Measurements from ENCODE around the gene ANKRD55.
"Not testable (repeated sequence)": the region's sequence is repeated elsewhere in the genome, so short reads cannot be mapped to it uniquely, and the experiment has no call there.

The ANKRD55 gene

DNA sequence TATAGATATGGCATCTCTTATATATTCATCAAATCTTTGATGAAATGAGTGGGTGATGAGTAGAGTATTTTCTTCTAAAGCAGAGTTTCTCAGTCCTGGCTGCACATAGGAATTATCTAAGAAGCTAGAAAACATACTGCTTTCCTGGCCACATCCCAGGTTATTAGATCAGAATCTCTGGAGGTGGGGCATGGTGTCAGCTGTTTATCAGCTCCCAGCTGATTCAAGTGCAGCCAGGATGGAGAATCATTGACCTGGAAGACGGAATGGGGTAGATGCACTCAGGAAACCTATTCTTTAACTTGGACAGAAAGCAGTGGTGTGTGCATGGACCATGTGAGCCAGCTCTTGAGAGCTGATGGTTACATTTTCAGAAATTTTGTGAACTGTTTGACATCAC is 130.2 kb downstream of the ANKRD55 start:
- ChIA-PET CTCF (interaction anchor here (0.9 kb wide), 1 partner anchor 21 kb away, joined by 3 read pairs; no protein-coding TSS in a partner anchor), POLR2A (no interaction called here)
- no peak overlapping the region for H3K4me3 ChIP-seq (ENCODE audit: low read depth, low read length)
- TF ChIP-seq, protein P1, sequence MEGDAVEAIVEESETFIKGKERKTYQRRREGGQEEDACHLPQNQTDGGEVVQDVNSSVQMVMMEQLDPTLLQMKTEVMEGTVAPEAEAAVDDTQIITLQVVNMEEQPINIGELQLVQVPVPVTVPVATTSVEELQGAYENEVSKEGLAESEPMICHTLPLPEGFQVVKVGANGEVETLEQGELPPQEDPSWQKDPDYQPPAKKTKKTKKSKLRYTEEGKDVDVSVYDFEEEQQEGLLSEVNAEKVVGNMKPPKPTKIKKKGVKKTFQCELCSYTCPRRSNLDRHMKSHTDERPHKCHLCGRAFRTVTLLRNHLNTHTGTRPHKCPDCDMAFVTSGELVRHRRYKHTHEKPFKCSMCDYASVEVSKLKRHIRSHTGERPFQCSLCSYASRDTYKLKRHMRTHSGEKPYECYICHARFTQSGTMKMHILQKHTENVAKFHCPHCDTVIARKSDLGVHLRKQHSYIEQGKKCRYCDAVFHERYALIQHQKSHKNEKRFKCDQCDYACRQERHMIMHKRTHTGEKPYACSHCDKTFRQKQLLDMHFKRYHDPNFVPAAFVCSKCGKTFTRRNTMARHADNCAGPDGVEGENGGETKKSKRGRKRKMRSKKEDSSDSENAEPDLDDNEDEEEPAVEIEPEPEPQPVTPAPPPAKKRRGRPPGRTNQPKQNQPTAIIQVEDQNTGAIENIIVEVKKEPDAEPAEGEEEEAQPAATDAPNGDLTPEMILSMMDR (IDR thresholded peaks at IDR 0.05; ENCODE audit: insufficient read depth, low read length, missing control alignments): no peak
- no peak for DNase-seq (ENCODE audit: low read depth, low spot score)

DNA sequence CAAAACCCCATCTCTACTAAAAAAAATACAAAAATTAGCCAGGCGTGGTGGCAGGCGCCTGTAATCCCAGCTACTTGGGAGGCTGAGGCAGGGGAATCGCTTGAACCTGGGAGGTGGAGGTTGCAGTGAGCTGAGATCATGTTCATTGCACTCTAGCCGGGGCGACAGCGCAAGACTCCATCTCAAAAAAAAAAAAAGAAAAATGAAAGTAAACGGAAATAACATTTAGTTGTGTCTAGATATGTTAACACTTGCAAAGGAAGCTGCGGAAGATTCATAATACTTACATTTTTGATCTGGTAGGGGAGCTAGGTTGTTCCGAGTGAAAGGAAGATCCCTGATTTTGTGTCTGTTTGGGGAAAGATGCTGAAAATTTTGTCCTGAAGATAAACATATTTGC is 130.9 kb downstream of the ANKRD55 start:
- CTCF ChIA-PET: interaction anchor here (0.9 kb wide), 1 partner anchor 21 kb away, joined by 3 read pairs; no protein-coding TSS in a partner anchor
- POLR2A ChIA-PET: not testable (repeated sequence)

DNA sequence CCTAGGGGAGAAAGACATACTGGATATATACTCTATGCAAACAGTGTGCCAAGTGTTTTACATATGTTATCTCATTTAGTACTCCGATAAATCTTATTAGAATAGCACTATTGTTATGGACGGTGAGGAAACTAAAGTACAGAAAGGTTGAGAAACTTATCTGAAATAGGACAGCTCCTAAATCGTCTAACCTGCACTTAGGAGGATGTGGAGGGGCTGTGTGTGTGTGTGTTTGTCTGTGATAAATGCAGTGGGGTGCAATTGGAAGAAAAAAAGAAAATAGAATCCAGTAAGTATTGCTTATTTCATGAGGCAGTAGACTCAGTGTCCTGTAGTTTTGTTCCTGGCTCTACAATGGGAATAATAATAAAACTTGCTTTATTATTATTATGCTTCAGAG is 131.9 kb downstream of the ANKRD55 start:
- TF ChIP-seq, protein P1 (IDR thresholded peaks at IDR 0.05; ENCODE audit: insufficient read depth, low read length, missing control alignments): no peak
- ChIA-PET CTCF (no interaction called here), POLR2A (no interaction called here)
- no peak for DNase-seq (ENCODE audit: low read depth, low spot score)
- H3K4me3 ChIP-seq (ENCODE audit: low read depth, low read length): no peak overlapping the region

More for the DNA sequence above, 130.9 kb downstream of the ANKRD55 start:
- not testable (repeated sequence) for DNase-seq (ENCODE audit: low read depth, low spot score); H3K4me3 ChIP-seq (ENCODE audit: low read depth, low read length)

GRCh38 chr5:56100439-56101176 is 132.5 kb downstream of the ANKRD55 start:
- CTCF ChIA-PET: no interaction called here
- TF ChIP-seq, protein P1 (IDR thresholded peaks at IDR 0.05; ENCODE audit: insufficient read depth, low read length, missing control alignments): no peak
- DNase-seq (ENCODE audit: low read depth, low spot score): no peak
- POLR2A ChIA-PET: no interaction called here
- no peak overlapping the region for H3K4me3 ChIP-seq (ENCODE audit: low read depth, low read length)

DNA sequence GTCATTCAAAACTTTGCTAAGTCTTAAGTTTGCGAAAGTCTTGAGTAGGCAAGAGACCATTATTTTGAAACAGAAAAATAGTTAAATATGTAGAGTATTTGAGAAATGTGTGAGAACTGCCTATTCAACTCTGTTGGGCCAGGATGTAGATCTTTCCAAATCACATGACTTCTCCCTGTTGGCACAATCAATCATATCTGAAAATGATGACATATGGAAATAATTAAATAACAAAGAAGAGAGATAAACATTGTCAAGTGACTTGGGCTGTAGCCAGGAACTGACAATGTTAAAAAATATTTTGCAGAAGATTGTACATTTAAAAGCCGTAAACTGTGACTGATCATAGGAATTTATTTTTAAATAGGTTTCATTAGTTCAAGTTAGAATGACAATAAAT is 133.8 kb downstream of the ANKRD55 start:
- CTCF ChIA-PET: no interaction called here
- POLR2A ChIA-PET: no interaction called here
- DNase-seq (ENCODE audit: low read depth, low spot score): peak; percentile 55
- no peak overlapping the region for H3K4me3 ChIP-seq (ENCODE audit: low read depth, low read length)
- TF ChIP-seq, protein P1 (IDR thresholded peaks at IDR 0.05; ENCODE audit: insufficient read depth, low read length, missing control alignments): no peak

DNA sequence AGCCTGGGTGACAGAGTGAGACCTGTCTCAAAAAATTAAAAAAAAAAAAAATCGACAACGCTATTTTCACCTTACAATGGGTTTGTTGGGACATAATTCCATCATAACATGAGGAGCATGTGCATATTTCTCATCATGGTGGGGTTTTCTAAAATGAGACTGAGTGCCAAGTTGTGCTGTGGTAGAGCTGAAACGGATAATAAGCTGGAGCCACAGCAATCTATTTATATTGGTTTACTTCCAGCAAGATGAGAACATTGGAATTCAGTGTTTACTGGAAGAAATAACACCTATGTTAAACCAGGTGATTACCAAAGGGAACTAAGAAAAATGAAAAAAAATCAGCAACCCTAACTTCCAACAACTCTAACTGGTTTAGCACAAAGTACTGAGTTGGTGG is 136.1 kb downstream of the ANKRD55 start:
- TF ChIP-seq, protein P1 (IDR thresholded peaks at IDR 0.05; ENCODE audit: insufficient read depth, low read length, missing control alignments): no peak
- CTCF ChIA-PET: no interaction called here
- no peak overlapping the region for H3K4me3 ChIP-seq (ENCODE audit: low read depth, low read length)
- DNase-seq (ENCODE audit: low read depth, low spot score): no peak
- POLR2A ChIA-PET: no interaction called here

GRCh38 chr5:56095579-56096102 is 137.5 kb downstream of the ANKRD55 start:
- TF ChIP-seq, protein P1 (IDR thresholded peaks at IDR 0.05; ENCODE audit: insufficient read depth, low read length, missing control alignments): no peak
- CTCF ChIA-PET: no interaction called here
- no peak overlapping the region for H3K4me3 ChIP-seq (ENCODE audit: low read depth, low read length)
- DNase-seq (ENCODE audit: low read depth, low spot score): no peak
- POLR2A ChIA-PET: no interaction called here

Data from AG04449 (cell line).